DOHH2 (cell line): ENCODE results near the gene CGNL1.

Source experiments
- H3F3A ChIP-seq: fragments of 200-600 bp; sonication (generic), shearing (Covaris generic); 2 replicates; pipeline ENCODE4 v1.6.0; 2016; ENCODE audit warnings: antibody characterized with exemption, mild to moderate bottlenecking; ENCODE audit not compliant: control insufficient read depth, insufficient read depth
- H3K27ac ChIP-seq: fragments of 200-600 bp; sonication (generic); 2 replicates; pipeline ENCODE4 v1.5.1; 2014; ENCODE audit warnings: low read depth, mild to moderate bottlenecking, low read length, moderate library complexity
- H3K27me3 ChIP-seq: fragments of 200-600 bp; sonication (generic); 2 replicates; pipeline ENCODE4 v1.6.1; 2014; ENCODE audit warnings: mild to moderate bottlenecking, low read length, mixed read lengths; ENCODE audit not compliant: control insufficient read depth
- H3K36me3 ChIP-seq: fragments of 200-600 bp; sonication (generic); 2 replicates; pipeline ENCODE4 v1.6.1; 2014; ENCODE audit warnings: mild to moderate bottlenecking, low read length, moderate library complexity, mixed read lengths; ENCODE audit not compliant: control insufficient read depth
- H3K4me1 ChIP-seq: fragments of 200-600 bp; sonication (generic); 2 replicates; pipeline ENCODE4 v1.6.1; 2014; ENCODE audit warnings: mild to moderate bottlenecking, low read length, mixed read lengths; ENCODE audit not compliant: control insufficient read depth
- H3K4me2 ChIP-seq: fragments of 200-600 bp; sonication (generic); 2 replicates; pipeline ENCODE4 v1.6.0; 2014; ENCODE audit warnings: mild to moderate bottlenecking, low read length, moderate library complexity
- H3K4me3 ChIP-seq: fragments of 200-600 bp; sonication (generic); 2 replicates; pipeline ENCODE4 v1.5.1; 2014; ENCODE audit warnings: mild to moderate bottlenecking, low read length, mixed read lengths
- H3K79me2 ChIP-seq: fragments of 200-600 bp; sonication (generic); 2 replicates; pipeline ENCODE4 v1.6.1; 2014; ENCODE audit warnings: mild to moderate bottlenecking, low read length, mixed read lengths; ENCODE audit not compliant: control insufficient read depth
- H3K9me2 ChIP-seq: fragments of 200-600 bp; sonication (generic); replicated peaks from 2 replicates; pipeline ENCODE4 v1.6.1; 2014; ENCODE audit warnings: mild to moderate bottlenecking, low read length, mixed read lengths; ENCODE audit not compliant: control insufficient read depth
- H3K9me3 ChIP-seq: fragments of 200-600 bp; sonication (generic); 2 replicates; pipeline ENCODE4 v1.6.1; 2014; ENCODE audit warnings: antibody characterized with exemption, low read length, mixed read lengths; ENCODE audit not compliant: control insufficient read depth, insufficient read depth
- H4K20me1 ChIP-seq: fragments of 200-600 bp; sonication (generic); 2 replicates; pipeline ENCODE4 v1.6.0; 2014; ENCODE audit warnings: low read depth, mild to moderate bottlenecking, antibody characterized with exemption, low read length, moderate library complexity; ENCODE audit not compliant: control insufficient read depth, insufficient read depth
- CTCF ChIP-seq: fragments of 200-600 bp; sonication (generic); IDR thresholded peaks from one replicate; pipeline ENCODE4 v1.5.1; 2014; ENCODE audit warnings: antibody characterized with exemption, mild to moderate bottlenecking, low read depth, low read length; ENCODE audit not compliant: poor library complexity, severe bottlenecking
- EZH2phosphoT487 ChIP-seq: fragments of 200-600 bp; sonication (generic); IDR thresholded peaks from 2 replicates; pipeline ENCODE4 v1.6.1; 2017; ENCODE audit warnings: borderline replicate concordance, mild to moderate bottlenecking, antibody characterized with exemption, low read length, moderate library complexity, mixed read lengths

The CGNL1 gene

GRCh38 chr15:57386976-57387375, 10.7 kb downstream of the CGNL1 start:
- TF ChIP-seq EZH2phosphoT487 (no peak), CTCF (no peak)
- H3K27ac ChIP-seq = no peak overlapping the region
- H4K20me1 ChIP-seq = no peaks in the 10 kb centered on the region
- no peaks in the 10 kb centered on the region for H3K4me1 ChIP-seq
- H3K9me3 ChIP-seq = no peaks in the 10 kb centered on the region
- H3F3A ChIP-seq = no peaks in the 10 kb centered on the region
- no peaks in the 10 kb centered on the region for H3K36me3 ChIP-seq
- H3K27me3 ChIP-seq = peaks cover 6% of the 10 kb centered on the region; the same call in 1 of the 2 replicates
- H3K4me3 ChIP-seq = no peak overlapping the region
- H3K9me2 ChIP-seq = no peaks in the 10 kb centered on the region
- H3K79me2 ChIP-seq = no peaks in the 10 kb centered on the region
- H3K4me2 ChIP-seq = no peak overlapping the region

GRCh38 chr15:57387564-57388076, 11.3 kb downstream of the CGNL1 start:
- Histone ChIP-seq H3K9me2 (no peaks in the 10 kb centered on the region), H3K27ac (no peak overlapping the region), H4K20me1 (no peaks in the 10 kb centered on the region), H3K9me3 (no peaks in the 10 kb centered on the region), H3K4me3 (no peak overlapping the region), H3F3A (no peaks in the 10 kb centered on the region), H3K79me2 (no peaks in the 10 kb centered on the region), H3K4me1 (no peaks in the 10 kb centered on the region), H3K36me3 (no peaks in the 10 kb centered on the region), H3K27me3 (peaks cover 5% of the 10 kb centered on the region; the same call in 1 of the 2 replicates), H3K4me2 (no peak overlapping the region)
- TF ChIP-seq CTCF = no peak
- no peak for TF ChIP-seq EZH2phosphoT487

GRCh38 chr15:57388464-57388863, 12.2 kb downstream of the CGNL1 start:
- no peak overlapping the region for H3K27ac ChIP-seq
- TF ChIP-seq CTCF = no peak
- TF ChIP-seq EZH2phosphoT487 = no peak
- no peaks in the 10 kb centered on the region for H3K79me2 ChIP-seq
- H3K27me3 ChIP-seq = 0 out of 2 replicates have a peak, but pooled peaks cover 5% of the 10 kb centered on the region
- H3K4me2 ChIP-seq = no peak overlapping the region
- no peaks in the 10 kb centered on the region for H3K36me3 ChIP-seq
- no peak overlapping the region for H3K4me3 ChIP-seq
- no peaks in the 10 kb centered on the region for H3F3A ChIP-seq
- no peaks in the 10 kb centered on the region for H3K9me2 ChIP-seq
- H3K4me1 ChIP-seq = no peaks in the 10 kb centered on the region
- no peaks in the 10 kb centered on the region for H3K9me3 ChIP-seq
- H4K20me1 ChIP-seq = no peaks in the 10 kb centered on the region
